C4-2B (cell line): Measurements from ENCODE around the gene KIF22.
"Not testable (repeated sequence)": the region's sequence is repeated elsewhere in the genome, so short reads cannot be mapped to it uniquely, and the experiment has no call there.

ENCODE experiments used
- H3K27ac ChIP-seq: fragments of 450-650 bp; 2 replicates; pipeline ENCODE4 v1.5.1; 2017
- ZFX ChIP-seq: fragments of 450-650 bp; IDR thresholded peaks from 2 replicates; pipeline ENCODE4 v1.6.1; 2017
- TF ChIP-seq, protein P1 (sequence below): fragments of 450-650 bp; conservative IDR thresholded peaks from 2 replicates; pipeline ENCODE4 v1.5.1; 2017; ENCODE audit warnings: mild to moderate bottlenecking

The KIF22 gene

DNA sequence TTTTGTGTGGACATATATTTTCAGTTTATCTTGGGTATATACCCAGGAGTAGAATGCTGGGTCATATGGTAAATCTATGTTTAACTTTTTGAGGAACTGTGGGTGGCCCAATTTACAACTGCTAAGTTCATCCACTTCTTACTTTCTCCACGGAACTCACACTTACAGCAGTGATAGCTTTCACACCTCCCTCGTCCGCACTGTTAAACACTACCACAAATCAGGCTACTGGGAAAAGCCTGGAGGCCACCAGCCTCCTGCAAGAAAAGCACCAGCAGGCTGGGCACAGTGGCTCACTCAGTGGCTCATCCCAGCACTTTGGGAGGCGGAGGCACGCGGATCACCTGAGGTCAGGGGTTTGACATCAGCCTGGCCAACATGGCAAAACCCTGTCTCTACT is 27.2 kb upstream of the KIF22 start:
- TF ChIP-seq, protein P1, sequence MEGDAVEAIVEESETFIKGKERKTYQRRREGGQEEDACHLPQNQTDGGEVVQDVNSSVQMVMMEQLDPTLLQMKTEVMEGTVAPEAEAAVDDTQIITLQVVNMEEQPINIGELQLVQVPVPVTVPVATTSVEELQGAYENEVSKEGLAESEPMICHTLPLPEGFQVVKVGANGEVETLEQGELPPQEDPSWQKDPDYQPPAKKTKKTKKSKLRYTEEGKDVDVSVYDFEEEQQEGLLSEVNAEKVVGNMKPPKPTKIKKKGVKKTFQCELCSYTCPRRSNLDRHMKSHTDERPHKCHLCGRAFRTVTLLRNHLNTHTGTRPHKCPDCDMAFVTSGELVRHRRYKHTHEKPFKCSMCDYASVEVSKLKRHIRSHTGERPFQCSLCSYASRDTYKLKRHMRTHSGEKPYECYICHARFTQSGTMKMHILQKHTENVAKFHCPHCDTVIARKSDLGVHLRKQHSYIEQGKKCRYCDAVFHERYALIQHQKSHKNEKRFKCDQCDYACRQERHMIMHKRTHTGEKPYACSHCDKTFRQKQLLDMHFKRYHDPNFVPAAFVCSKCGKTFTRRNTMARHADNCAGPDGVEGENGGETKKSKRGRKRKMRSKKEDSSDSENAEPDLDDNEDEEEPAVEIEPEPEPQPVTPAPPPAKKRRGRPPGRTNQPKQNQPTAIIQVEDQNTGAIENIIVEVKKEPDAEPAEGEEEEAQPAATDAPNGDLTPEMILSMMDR: no peak
- TF ChIP-seq ZFX: no peak
- H3K27ac ChIP-seq: peak overlapping the region; percentile 88; the same call in 1 of the 2 replicates

DNA sequence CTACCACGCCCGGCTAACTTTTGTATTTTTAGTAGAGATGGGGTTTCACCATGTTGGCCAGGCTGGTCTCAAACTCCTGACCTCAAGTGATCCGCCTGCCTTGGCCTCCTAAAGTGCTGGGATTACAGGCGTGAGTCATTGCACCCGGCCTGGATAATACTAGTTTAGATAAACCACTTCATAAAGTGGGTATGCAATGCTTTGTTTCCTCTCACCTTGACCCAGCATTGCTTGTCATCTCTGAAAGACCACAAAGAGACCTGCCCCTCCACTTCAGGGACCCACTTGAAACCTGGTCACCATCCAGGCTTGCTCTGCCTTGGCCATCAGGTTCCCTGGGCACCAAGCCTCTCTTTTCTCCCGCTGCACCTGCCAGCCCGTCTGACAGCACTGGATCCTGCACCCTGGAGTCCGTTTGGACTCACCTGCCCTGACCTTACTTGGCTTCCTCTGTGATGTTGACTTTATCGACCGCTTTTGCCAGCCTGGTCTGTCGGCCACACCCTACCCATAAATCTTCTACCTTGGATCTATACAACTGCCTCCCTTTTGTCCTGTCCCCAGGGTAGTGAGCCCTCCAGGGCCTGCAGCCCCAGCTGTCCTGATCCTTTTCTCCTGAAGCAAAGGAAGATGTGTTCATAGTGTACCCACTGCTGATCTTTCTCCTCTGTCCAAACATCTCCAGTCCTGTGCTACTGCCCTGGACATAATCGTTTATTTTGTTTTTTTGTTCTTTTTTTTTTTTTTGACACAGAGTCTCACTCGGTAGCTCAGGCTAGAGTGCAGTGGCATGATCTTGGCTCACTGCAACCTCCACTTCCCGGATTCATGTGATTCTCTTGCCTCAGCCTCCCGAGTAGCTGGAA is 25.2 kb upstream of the KIF22 start:
- peak overlapping the region; percentile 88 for H3K27ac ChIP-seq
- TF ChIP-seq, protein P1: no peak
- no peak for TF ChIP-seq ZFX

DNA sequence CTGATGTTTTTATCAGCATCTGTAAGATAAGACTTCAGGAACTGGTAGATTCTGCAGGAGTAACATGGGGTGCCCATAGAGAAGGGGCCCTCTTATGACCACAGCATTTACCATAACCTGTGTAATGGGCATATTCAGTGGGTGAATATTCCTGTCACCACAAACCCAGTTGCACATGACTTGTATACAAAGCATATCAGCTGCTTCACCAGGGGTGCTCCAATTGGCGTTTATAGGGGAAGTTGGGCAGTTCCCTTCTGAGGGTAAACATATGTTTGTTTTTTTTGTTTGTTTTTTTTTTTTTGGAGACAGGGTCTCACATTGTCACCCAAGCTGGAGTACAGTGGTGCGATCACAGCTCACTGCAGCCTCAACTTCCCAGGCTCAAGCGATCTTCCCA is 24.0 kb upstream of the KIF22 start:
- peak overlapping the region; percentile 88 for H3K27ac ChIP-seq
- TF ChIP-seq ZFX: no peak
- TF ChIP-seq, protein P1: no peak

DNA sequence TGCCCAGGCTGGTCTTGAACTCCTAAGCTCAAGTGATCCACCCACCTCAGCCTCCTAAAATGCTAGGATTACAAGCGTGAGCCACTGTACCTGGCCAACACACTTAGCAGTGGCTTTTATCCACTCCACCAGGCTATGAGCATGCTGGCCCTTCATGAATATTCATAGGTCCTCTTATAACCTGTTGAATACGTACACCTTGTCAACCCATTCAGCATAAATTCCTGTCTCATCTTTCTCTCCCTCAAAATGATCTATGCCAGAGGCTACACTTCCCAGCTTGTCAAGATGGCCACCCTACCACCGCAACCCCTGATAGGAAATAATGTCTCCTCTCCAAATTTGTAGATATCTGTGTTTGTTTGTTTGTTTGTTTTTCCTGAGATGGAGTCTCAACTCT is 23.5 kb upstream of the KIF22 start:
- peak overlapping the region; percentile 88 for H3K27ac ChIP-seq

DNA sequence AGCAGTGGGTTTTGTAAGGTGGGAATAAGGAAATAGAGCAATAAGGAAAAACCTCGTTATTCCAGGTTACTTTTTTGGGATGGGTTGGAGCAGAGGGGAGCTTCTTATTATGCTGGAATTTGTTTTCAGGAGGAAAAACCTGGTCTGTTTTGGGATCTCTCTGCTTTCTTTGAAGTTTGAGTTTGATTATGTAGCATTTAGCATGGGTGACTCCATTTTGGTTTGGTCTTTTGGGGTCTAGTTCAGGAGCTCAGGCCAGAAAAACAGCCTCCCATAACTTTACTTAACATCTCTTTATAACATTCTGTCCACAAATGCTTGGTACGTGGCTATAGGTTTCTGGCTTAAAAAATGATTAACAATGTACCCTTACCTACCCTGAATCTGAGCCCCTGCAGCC is 21.0 kb upstream of the KIF22 start:
- TF ChIP-seq ZFX: no peak
- TF ChIP-seq, protein P1: no peak
- H3K27ac ChIP-seq: no peak overlapping the region

More for the DNA sequence above, 23.5 kb upstream of the KIF22 start:
- TF ChIP-seq ZFX: no peak
- TF ChIP-seq, protein P1: no peak

DNA sequence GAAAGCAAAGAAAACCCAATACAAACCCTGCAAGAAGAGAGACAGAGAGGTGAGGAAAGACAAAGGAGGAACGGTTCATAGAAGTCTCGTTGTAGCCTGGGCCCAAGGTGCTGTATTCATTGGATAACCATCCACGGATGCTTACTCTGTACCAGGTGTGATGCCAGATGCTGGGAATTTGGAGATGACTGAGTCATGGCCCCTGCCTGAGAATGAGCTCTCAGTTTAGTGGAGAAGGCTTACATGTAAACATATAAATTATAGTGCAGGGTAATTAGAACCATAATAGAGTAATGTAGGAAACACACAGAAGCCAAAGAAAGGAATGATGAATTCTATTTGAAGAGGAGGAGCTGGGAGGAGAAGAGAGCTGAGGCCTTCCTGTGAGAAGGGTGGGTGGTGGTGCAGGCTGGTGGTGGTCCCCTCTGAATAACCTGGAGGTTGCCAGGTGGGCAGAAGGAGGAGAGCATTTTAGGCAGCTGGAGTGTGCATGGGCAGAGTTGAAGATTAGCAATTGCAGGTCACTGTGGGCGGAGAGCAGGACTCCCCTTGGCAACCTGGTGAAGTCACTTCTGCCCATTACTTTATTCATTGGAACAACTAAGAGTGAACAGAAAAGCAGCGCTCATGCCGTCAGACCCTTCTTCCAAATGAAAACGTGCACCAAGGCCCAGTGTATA is 20.2 kb upstream of the KIF22 start:
- no peak overlapping the region for H3K27ac ChIP-seq
- no peak for TF ChIP-seq ZFX
- TF ChIP-seq, protein P1: no peak

DNA sequence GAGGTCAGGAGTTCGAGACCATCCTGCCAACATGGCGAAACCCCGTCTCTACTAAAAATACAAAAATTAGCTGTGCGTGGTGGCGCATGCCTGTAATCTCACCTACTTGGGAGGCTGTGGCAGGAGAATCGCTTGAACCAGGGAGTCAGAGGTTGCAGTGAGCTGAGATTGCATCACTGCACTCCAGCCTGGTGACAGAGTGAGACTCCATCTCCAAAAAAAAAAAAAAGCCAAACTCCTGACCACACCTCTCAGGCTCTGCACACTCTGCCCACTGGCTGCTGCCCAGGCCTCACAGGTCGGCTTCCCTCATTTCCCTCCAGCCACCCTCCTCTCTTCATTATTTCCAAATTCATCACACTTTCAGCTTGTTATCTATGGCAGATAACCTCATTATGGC is 18.2 kb upstream of the KIF22 start:
- not testable (repeated sequence) for H3K27ac ChIP-seq
